K562 (cell line): ENCODE data around the gene ZFR2. TPM values are rescaled to one million over a fixed set of nuclear protein-coding genes. Genes with fewer than 3 reads are reported as not detected.

Source experiments
- ATAC-seq: fragments of 200-7000 bp; cut with Tn5 transposase; 3 replicates; pipeline ENCODE4 v1.9.1; 2020; ENCODE audit warnings: moderate library complexity
- BruUV-seq: library from RNA; stranded (reverse); fragments of 400-500 nt; replicated peaks from 2 replicates; lab custom pipeline; 2021; lab: Mats Ljungman, UMichigan
- CTCF ChIA-PET: fragments of 300-600 bp; formaldehyde crosslinking; extraction: SDS; loops from one replicate; lab custom pipeline; 2021; ENCODE audit warnings: low intra/inter-chr PET ratio; lab: Yijun Ruan, JAX
- POLR2A ChIA-PET: fragments of 300-600, 350-650 bp; sonication (Branson Sonifier 250); formaldehyde crosslinking; extraction: SDS; loops from one replicate; lab custom pipeline; 2021; ENCODE audit warnings: antibody characterized with exemption, inconsistent platforms; lab: Yijun Ruan, JAX
- DNase-seq, 4 experiments: peaks; one replicate each; pipeline versions ENCODE4 v3.0.0 to v3.0.0-alpha.2; 2011 to 2018; ENCODE audit warnings: low spot score in 3 of 4, mixed read lengths in 3 of 4; ENCODE audit errors: extremely low read depth in 1 of 4
- FAIRE-seq: peaks from 2 replicates; lab custom pipeline; 2011; peaks lifted over from hg19 to GRCh38; lab: Jason Lieb, UNC
- H2AFZ ChIP-seq: 2 replicates; pipeline ENCODE4 v1.6.0; 2011; ENCODE audit warnings: low read depth, low read length, control low read depth, inconsistent platforms
- H3K27ac ChIP-seq: fragments of 200-600 bp; 3 replicates; pipeline ENCODE4 v1.8.0; 2011; ENCODE audit warnings: low read depth, mild to moderate bottlenecking, control low read depth, inconsistent platforms, low read length, moderate library complexity, mixed read lengths; ENCODE audit errors: extremely low read depth
- H3K27me3 ChIP-seq, 2 experiments: fragments of 300-600 bp in 1 of 2; 2 replicates in 1 of 2; 3 replicates in 1 of 2; pipeline versions ENCODE4 v1.6.0 to v1.8.0; 2011; ENCODE audit warnings: inconsistent platforms in 2 of 2, low read length in 2 of 2, mild to moderate bottlenecking in 1 of 2, mixed read lengths in 1 of 2, moderate library complexity in 1 of 2; ENCODE audit not compliant: control insufficient read depth in 2 of 2, insufficient read depth in 2 of 2
- H3K36me3 ChIP-seq: fragments of 300-600 bp; 3 replicates; pipeline ENCODE4 v1.8.0; 2011; ENCODE audit warnings: mild to moderate bottlenecking, low read length, inconsistent platforms; ENCODE audit not compliant: control insufficient read depth, insufficient read depth
- H3K4me1 ChIP-seq, 2 experiments: fragments of 200-600 bp in 1 of 2; replicated peaks in 1 of 2; 2 replicates in 1 of 2; 3 replicates in 1 of 2; pipeline versions ENCODE4 v1.5.1 to v1.8.0; 2011; ENCODE audit warnings: inconsistent platforms in 2 of 2, low read length in 2 of 2, mild to moderate bottlenecking in 1 of 2, mixed read lengths in 1 of 2, moderate library complexity in 1 of 2; ENCODE audit not compliant: control insufficient read depth in 2 of 2, insufficient read depth in 2 of 2
- H3K4me2 ChIP-seq: 2 replicates; pipeline ENCODE4 v1.6.1; 2011; ENCODE audit warnings: low read length, control low read depth, inconsistent platforms, mixed read lengths; ENCODE audit not compliant: insufficient read depth
- H3K4me3 ChIP-seq: fragments of 200-600 bp; sonication (generic), shearing (Covaris generic); 2 replicates; pipeline ENCODE4 v1.5.1; 2016; ENCODE audit warnings: control low read depth, inconsistent platforms
- H3K79me2 ChIP-seq: fragments of 200-600 bp; 3 replicates; pipeline ENCODE4 v1.8.0; 2011; ENCODE audit warnings: low read length, inconsistent platforms; ENCODE audit not compliant: control insufficient read depth, insufficient read depth
- H3K9ac ChIP-seq, 2 experiments: 2 replicates each; pipeline versions ENCODE4 v1.6.0 to v1.6.1; 2011; ENCODE audit warnings: low read depth in 2 of 2, low read length in 2 of 2, control low read depth in 1 of 2, inconsistent platforms in 1 of 2, mild to moderate bottlenecking in 1 of 2, mixed read lengths in 1 of 2; ENCODE audit not compliant: insufficient read depth in 1 of 2
- H3K9me1 ChIP-seq: one replicate; pipeline ENCODE4 v1.6.0; 2011; ENCODE audit warnings: inconsistent platforms, mild to moderate bottlenecking, low read length, moderate library complexity; ENCODE audit not compliant: control insufficient read depth, insufficient read depth
- H3K9me3 ChIP-seq: replicated peaks from 2 replicates; pipeline ENCODE4 v1.5.1; 2011; ENCODE audit warnings: low read depth, low read length, inconsistent platforms; ENCODE audit not compliant: control insufficient read depth, insufficient read depth
- H4K20me1 ChIP-seq: replicated peaks from 2 replicates; pipeline ENCODE4 v1.6.1; 2011; ENCODE audit warnings: low read length, inconsistent platforms, mixed read lengths; ENCODE audit not compliant: control insufficient read depth, insufficient read depth
- ADNP ChIP-seq: fragments of 200-800 bp; sonication (Bioruptor generic); IDR thresholded peaks from 2 replicates; pipeline ENCODE4 v1.6.1; 2016; ENCODE audit warnings: missing genetic modification characterization, missing compliant biosample characterization
- BCOR ChIP-seq: fragments of 450-650 bp; IDR thresholded peaks from 2 replicates; pipeline ENCODE4 v1.6.1; 2016
- CBX1 ChIP-seq: sonication (generic); IDR thresholded peaks from 2 replicates; pipeline ENCODE4 v1.6.1; 2016; ENCODE audit warnings: antibody characterized with exemption, low read depth, mild to moderate bottlenecking
- E2F6 ChIP-seq, 2 experiments: IDR thresholded peaks; 2 replicates each; pipeline ENCODE4 v1.6.1; 2011; ENCODE audit warnings: borderline replicate concordance in 1 of 2, control low read depth in 1 of 2, low read depth in 1 of 2, low read length in 1 of 2, mild to moderate bottlenecking in 1 of 2, mixed read lengths in 1 of 2, moderate library complexity in 1 of 2; ENCODE audit not compliant: insufficient read depth in 1 of 2, insufficient read length in 1 of 2, poor library complexity in 1 of 2, severe bottlenecking in 1 of 2; ENCODE audit errors: extremely low read depth in 1 of 2
- KDM1A ChIP-seq, 2 experiments: fragments of 450-650 bp; IDR thresholded peaks; 2 replicates each; pipeline ENCODE4 v1.6.1; 2016; ENCODE audit warnings: mild to moderate bottlenecking in 2 of 2
- MCM2 ChIP-seq: fragments of 450-650 bp; IDR thresholded peaks from 2 replicates; pipeline ENCODE4 v1.6.1; 2017; ENCODE audit warnings: low read depth, mild to moderate bottlenecking
- RBFOX2 ChIP-seq: fragments of 200-400 bp; formaldehyde crosslinking; IDR thresholded peaks from 2 replicates; pipeline ENCODE4 v1.6.1; 2017; ENCODE audit warnings: low read depth, mild to moderate bottlenecking, low read length, moderate library complexity
- RBM25 ChIP-seq: fragments of 200-400 bp; formaldehyde crosslinking; IDR thresholded peaks from 2 replicates; pipeline ENCODE4 v1.6.1; 2018; ENCODE audit warnings: low read length, low read depth, moderate library complexity; ENCODE audit not compliant: severe bottlenecking
- RCOR1 ChIP-seq, 2 experiments: IDR thresholded peaks; 2 replicates each; pipeline ENCODE4 v1.6.1; 2012; ENCODE audit warnings: low read depth in 2 of 2, low read length in 2 of 2, borderline replicate concordance in 1 of 2, improper control_type of control experiment in 1 of 2
- SMARCA5 ChIP-seq: fragments of 450-650 bp; IDR thresholded peaks from 2 replicates; pipeline ENCODE4 v1.6.1; 2016
- TFE3 ChIP-seq: fragments of 450-650 bp; formaldehyde crosslinking; IDR thresholded peaks from 2 replicates; pipeline ENCODE4 v1.4.0; 2020; ENCODE audit warnings: mild to moderate bottlenecking, mixed read lengths
- ZNF436 ChIP-seq: fragments of 250-450, 450-650 bp; sonication (Bioruptor Pico); formaldehyde crosslinking; IDR thresholded peaks from 2 replicates; pipeline ENCODE4 v1.7.0; 2020; ENCODE audit warnings: mild to moderate bottlenecking
- ZNF79 ChIP-seq: fragments of 250-450 bp; sonication (Bioruptor Pico); IDR thresholded peaks from 2 replicates; pipeline ENCODE4 v1.4.0; 2020; ENCODE audit warnings: low read depth, mild to moderate bottlenecking, moderate library complexity
- WGBS: fragments of 100-300 bp; shearing (Covaris generic); methylation state at CpG from one replicate; pipeline ENCODE4 v1.1.6; 2016; ENCODE audit warnings: low coverage, mixed read lengths; ENCODE audit not compliant: insufficient coverage; ENCODE audit errors: missing lambda C conversion rate; 5-methylcytosine and 5-hydroxymethylcytosine counted together
- in situ Hi-C: fragments of 300-500 bp; cut with MboI; formaldehyde crosslinking; loops from 4 replicates; pipeline ENCODE4 v1.15.0; 2018; ENCODE audit warnings: inconsistent platforms, mixed read lengths
- intact Hi-C: fragments of 100-400 bp; cut with micrococcal nuclease; formaldehyde crosslinking; loops from 2 replicates; pipeline ENCODE4 v1.14.2; 2022
- polyA plus RNA-seq, 8 experiments: library from polyadenylated mRNA; depleted of rRNA in 4 of 8; stranded (reverse) in 5 of 8; unstranded in 3 of 8; fragments of >200 nt; fragmentation: Nextera tagmentation in 2 of 8; fragmentation: Illumina TruSeq in 1 of 8; extraction: Ambion mirVana in 2 of 8; extraction: Trizol in 1 of 8; gene quantifications; 2 replicates each; pipeline versions ENCODE4 v1.2.1 to v1.2.3, GENCODE V29; 2011 to 2014; ENCODE audit warnings: inconsistent platforms in 1 of 8, missing spikeins in 1 of 8
- total RNA-seq, 7 experiments: library from RNA; depleted of rRNA in 6 of 7; stranded (reverse); fragments of >200 nt in 6 of 7; fragmentation: Illumina TruSeq in 2 of 7; extraction: Trizol in 2 of 7; gene quantifications; 2 replicates each; pipeline versions ENCODE4 v1.2.1 to v1.2.3, GENCODE V29; 2011 to 2021; ENCODE audit warnings: low replicate concordance in 1 of 7
- TF ChIP-seq, protein P1 (sequence below), 3 experiments: fragments of 200-800 bp in 1 of 3; sonication (Bioruptor generic) in 1 of 3; sonication (generic) in 1 of 3; formaldehyde crosslinking in 1 of 3; IDR thresholded peaks; 2 replicates each; pipeline versions ENCODE4 v1.6.1 to v1.8.0; 2016 to 2022; ENCODE audit warnings: mild to moderate bottlenecking in 2 of 3, missing compliant biosample characterization in 2 of 3, missing genetic modification characterization in 2 of 3, missing genetic modification reagents in 1 of 3
- TF ChIP-seq, protein P2 (sequence below): sonication (generic); formaldehyde crosslinking; IDR thresholded peaks from 2 replicates; pipeline ENCODE4 v1.5.0; 2020; ENCODE audit warnings: missing genetic modification reagents

The ZFR2 gene
- total and polyA plus RNA-seq, 9 of the 15 experiments (the other 6 are each of a cell fraction or from before 2014, with no cell fraction given), result 0.03 to 0.59 (median 0.07) TPM; not detected in 6

DNA sequence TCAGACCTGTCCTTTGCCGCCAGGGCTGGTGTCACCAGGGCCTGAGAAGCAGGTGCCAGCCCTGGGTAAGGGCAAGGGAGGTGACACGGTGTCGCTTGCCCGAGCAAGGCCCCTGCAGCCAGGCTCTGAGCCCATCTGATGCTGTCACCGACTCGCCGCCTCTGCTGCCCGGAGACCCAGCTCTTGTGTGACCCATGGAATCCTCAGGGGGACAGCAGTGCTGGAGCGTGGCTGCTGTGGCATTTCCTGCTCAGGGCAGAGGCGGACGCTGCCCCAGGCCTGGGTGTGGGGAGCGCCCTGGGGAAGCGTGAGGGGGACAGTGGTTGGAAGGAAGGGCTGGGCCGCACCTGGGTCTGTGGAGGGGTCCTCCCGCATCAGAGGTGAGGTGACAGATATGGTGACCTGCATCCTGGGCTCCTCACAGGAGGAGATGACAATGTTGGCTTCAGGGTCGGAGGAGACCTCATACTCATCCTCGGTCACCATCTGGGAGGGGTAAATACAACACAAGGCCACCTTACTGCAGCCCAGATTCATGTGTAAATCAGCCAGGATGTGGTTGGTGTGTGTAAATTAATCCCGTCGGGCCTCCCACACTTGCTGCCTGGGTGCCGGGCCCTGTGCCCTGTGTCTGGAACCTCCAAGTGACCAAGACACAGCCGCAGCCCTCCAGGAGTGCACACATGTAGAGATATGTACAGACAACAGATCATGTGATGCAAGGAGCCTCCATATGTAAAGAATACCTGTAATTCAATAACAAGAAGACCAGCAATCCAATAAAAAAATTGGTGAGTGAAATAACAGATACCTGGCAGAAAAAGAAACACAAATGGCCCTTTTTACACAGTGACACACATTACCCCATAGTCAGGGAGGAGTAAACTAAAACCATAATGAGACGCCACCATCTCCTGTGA is 55.1 kb downstream of the ZFR2 start:
- in situ Hi-C loops (no loop called here), intact Hi-C loops (no loop called here)
- BruUV-seq, result no TSS peak
- Histone ChIP-seq H3K79me2 (no peaks in the 10 kb centered on the region), H3K27ac (no peak overlapping the region), H3K4me2 (no peak overlapping the region), H3K9me1 (no peaks in the 10 kb centered on the region), H3K4me3 (no peak overlapping the region), H3K36me3 (no peaks in the 10 kb centered on the region), H3K9ac (0 out of 4 replicates have a peak overlapping the region, but pooled peaks of 1 of the 2 experiments have one; percentile 19), H3K4me1 (peaks cover 0 to 50% of the 10 kb centered on the region in 2 experiments), H2AFZ (no peak overlapping the region), H4K20me1 (no peaks in the 10 kb centered on the region), H3K27me3 (no peaks in the 10 kb centered on the region; a peak in 1 of 5 replicates), H3K9me3 (no peaks in the 10 kb centered on the region)
- ATAC-seq (no peak), DNase-seq (no peak), FAIRE-seq (no peak)
- 87% methylated on average over 20 of the region's 22 CpGs for WGBS
- ChIA-PET CTCF (no interaction called here), POLR2A (interaction anchor here (0.9 to 1.6 kb wide), 3 partner anchors 8 to 52 kb away, joined by 3 to 4 read pairs (median 3); partner anchors contain the start of genes APBA3 and MRPL54)
- TF ChIP-seq TFE3 (peak; percentile 40), CBX1 (0 out of 2 replicates have a peak, but pooled peaks have one; percentile 36), ADNP (tag) (0 out of 2 replicates have a peak, but pooled peaks have one; percentile 40), RBFOX2 (peak; percentile 32; the same call in 1 of the 2 replicates), BCOR (peak; percentile 63), E2F6 (IDR thresholded peaks at IDR 0.05; ENCODE audit: borderline replicate concordance in 1 of 2, extremely low read depth in 1 of 2, insufficient read depth in 1 of 2, insufficient read length in 1 of 2, low read depth in 1 of 2, low read length in 1 of 2, poor library complexity in 1 of 2, severe bottlenecking in 1 of 2) (no peak), ZNF79 (CRISPR knock-in tag) (no peak), RCOR1 (IDR thresholded peaks at IDR 0.05; ENCODE audit: borderline replicate concordance in 1 of 2, low read depth in 2 of 2, low read length in 2 of 2) (peak in 1 of 2 experiments; percentile 54; a peak in 1 of 4 replicates), SMARCA5 (0 out of 2 replicates have a peak, but pooled peaks have one; percentile 16), ZNF436 (CRISPR knock-in tag) (no peak), RBM25 (peak; percentile 58), KDM1A (IDR thresholded peaks at IDR 0.05) (peak; percentile 28 to 55; a peak in 1 of 4 replicates), MCM2 (no peak)
- TF ChIP-seq, protein P1, sequence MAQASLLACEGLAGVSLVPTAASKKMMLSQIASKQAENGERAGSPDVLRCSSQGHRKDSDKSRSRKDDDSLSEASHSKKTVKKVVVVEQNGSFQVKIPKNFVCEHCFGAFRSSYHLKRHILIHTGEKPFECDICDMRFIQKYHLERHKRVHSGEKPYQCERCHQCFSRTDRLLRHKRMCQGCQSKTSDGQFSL (CRISPR knock-in tag; IDR thresholded peaks at IDR 0.05), result no peak
- TF ChIP-seq, protein P1 (tag; IDR thresholded peaks at IDR 0.05), result no peak
- TF ChIP-seq, protein P2, sequence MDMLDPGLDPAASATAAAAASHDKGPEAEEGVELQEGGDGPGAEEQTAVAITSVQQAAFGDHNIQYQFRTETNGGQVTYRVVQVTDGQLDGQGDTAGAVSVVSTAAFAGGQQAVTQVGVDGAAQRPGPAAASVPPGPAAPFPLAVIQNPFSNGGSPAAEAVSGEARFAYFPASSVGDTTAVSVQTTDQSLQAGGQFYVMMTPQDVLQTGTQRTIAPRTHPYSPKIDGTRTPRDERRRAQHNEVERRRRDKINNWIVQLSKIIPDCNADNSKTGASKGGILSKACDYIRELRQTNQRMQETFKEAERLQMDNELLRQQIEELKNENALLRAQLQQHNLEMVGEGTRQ (CRISPR knock-in tag), result 0 out of 2 replicates have a peak, but pooled peaks have one; percentile 9
